Right lobe of liver (tissue), 4 donors: Measurements from ENCODE around the gene IQSEC1.

Source experiments
- POLR2A ChIP-seq: fragments of 450-650 bp; IDR thresholded peaks from one replicate; pipeline ENCODE4 v1.6.1; 2017; ENCODE audit warnings: antibody characterized with exemption, mild to moderate bottlenecking
- TF ChIP-seq, protein P1 (sequence below), 4 donors: fragments of 200-600 bp in 3 of 4; fragments of 450-650 bp in 1 of 4; IDR thresholded peaks; one replicate each; pipeline versions ENCODE4 v1.5.1 to v1.8.0; 2016 to 2022; ENCODE audit warnings: antibody characterized with exemption in 4 of 4, mild to moderate bottlenecking in 2 of 4
- donor health status: DM: no; HTN: no; CAD: no.
- donor health status: DM: no; HTN: no; CAD: no.
- donor health status: DM: no; HTN: yes; CAD: no.

DNA sequence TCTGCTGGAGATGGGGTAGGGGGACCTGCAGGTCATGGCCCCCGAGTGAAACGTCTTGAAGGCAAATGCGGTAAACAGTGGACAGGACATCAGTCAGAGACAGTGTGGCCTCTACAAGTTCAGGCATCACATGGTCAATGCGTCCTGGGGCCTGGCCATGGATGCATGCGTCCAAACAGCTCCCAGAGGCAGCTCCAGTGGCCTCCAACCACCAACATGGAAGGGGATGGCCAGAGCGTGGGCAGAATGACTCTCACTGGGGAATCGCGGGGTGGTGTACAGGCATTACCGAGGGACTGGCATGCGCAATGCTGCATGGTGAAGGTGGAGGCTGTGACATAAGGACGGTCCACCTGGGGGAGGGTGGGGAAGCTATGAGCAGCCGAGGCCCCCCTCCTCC, 35.6 kb upstream of the IQSEC1 start:
- TF ChIP-seq, protein P1, sequence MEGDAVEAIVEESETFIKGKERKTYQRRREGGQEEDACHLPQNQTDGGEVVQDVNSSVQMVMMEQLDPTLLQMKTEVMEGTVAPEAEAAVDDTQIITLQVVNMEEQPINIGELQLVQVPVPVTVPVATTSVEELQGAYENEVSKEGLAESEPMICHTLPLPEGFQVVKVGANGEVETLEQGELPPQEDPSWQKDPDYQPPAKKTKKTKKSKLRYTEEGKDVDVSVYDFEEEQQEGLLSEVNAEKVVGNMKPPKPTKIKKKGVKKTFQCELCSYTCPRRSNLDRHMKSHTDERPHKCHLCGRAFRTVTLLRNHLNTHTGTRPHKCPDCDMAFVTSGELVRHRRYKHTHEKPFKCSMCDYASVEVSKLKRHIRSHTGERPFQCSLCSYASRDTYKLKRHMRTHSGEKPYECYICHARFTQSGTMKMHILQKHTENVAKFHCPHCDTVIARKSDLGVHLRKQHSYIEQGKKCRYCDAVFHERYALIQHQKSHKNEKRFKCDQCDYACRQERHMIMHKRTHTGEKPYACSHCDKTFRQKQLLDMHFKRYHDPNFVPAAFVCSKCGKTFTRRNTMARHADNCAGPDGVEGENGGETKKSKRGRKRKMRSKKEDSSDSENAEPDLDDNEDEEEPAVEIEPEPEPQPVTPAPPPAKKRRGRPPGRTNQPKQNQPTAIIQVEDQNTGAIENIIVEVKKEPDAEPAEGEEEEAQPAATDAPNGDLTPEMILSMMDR (IDR thresholded peaks at IDR 0.05) = no peak
- TF ChIP-seq POLR2A = no peak
